Neural progenitor cell (in vitro differentiated cells): ENCODE data around the gene APEH.

ENCODE experiments used
- CTCF ChIP-seq: fragments of 200-600 bp; sonication (generic); IDR thresholded peaks from 2 replicates; pipeline ENCODE4 v1.5.1; 2017; ENCODE audit warnings: antibody characterized with exemption, mild to moderate bottlenecking
- EZH2 ChIP-seq: fragments of 200-600 bp; sonication (generic); IDR thresholded peaks from 2 replicates; pipeline ENCODE4 v1.6.1; 2017; ENCODE audit warnings: antibody characterized with exemption, mild to moderate bottlenecking, moderate library complexity
- EZH2phosphoT487 ChIP-seq: fragments of 200-600 bp; sonication (generic); IDR thresholded peaks from 2 replicates; pipeline ENCODE4 v1.6.1; 2017; ENCODE audit warnings: antibody characterized with exemption

- TF ChIP-seq CTCF (no peak), EZH2 (no peak), EZH2phosphoT487 (no peak)
Observed at GRCh38 chr3:49641921-49642707, 32.0 kb upstream of the APEH start.
